CD14-positive monocyte (primary cell): ENCODE data around the gene ASB6. TPM values are rescaled to one million over a fixed set of nuclear protein-coding genes. Genes with fewer than 3 reads are reported as not detected.

Source experiments
- DNase-seq, 3 donors: peaks; one replicate each; pipeline ENCODE4 v3.0.0-alpha.2; 2011 to 2022
- H2AFZ ChIP-seq: 2 replicates; pipeline ENCODE4 v1.6.0; 2012; ENCODE audit warnings: mild to moderate bottlenecking, low read depth, low read length, inconsistent platforms; ENCODE audit not compliant: insufficient read depth, poor library complexity, severe bottlenecking
- H3K27ac ChIP-seq, 2 donors: 1 replicate in 1 of 2; 2 replicates in 1 of 2; pipeline ENCODE4 v1.5.1; 2012 to 2013; ENCODE audit warnings: low read length in 2 of 2, control low read depth in 1 of 2, inconsistent platforms in 1 of 2, low read depth in 1 of 2, mild to moderate bottlenecking in 1 of 2
- H3K27me3 ChIP-seq, 2 donors: one replicate each; pipeline versions ENCODE4 v1.6.0 to v1.6.1; 2011 to 2013; ENCODE audit warnings: low read length in 2 of 2; ENCODE audit not compliant: control insufficient read depth in 2 of 2, insufficient read depth in 2 of 2
- H3K36me3 ChIP-seq, 2 donors: replicated peaks in 1 of 2; 1 replicate in 1 of 2; 2 replicates in 1 of 2; pipeline versions ENCODE4 v1.5.1 to v1.6.1; 2012 to 2013; ENCODE audit warnings: low read length in 2 of 2, control low read depth in 1 of 2, inconsistent platforms in 1 of 2, mild to moderate bottlenecking in 1 of 2; ENCODE audit not compliant: insufficient read depth in 2 of 2, control insufficient read depth in 1 of 2
- H3K4me1 ChIP-seq, 2 donors: 1 replicate in 1 of 2; 2 replicates in 1 of 2; pipeline versions ENCODE4 v1.5.1 to v1.6.1; 2012 to 2013; ENCODE audit warnings: low read length in 2 of 2, control low read depth in 1 of 2, inconsistent platforms in 1 of 2, mild to moderate bottlenecking in 1 of 2, moderate library complexity in 1 of 2; ENCODE audit not compliant: insufficient read depth in 2 of 2, control insufficient read depth in 1 of 2
- H3K4me2 ChIP-seq: replicated peaks from 2 replicates; pipeline ENCODE3; 2012; ENCODE audit warnings: low read length, moderate library complexity, mild to moderate bottlenecking; ENCODE audit not compliant: poor library complexity, severe bottlenecking; ENCODE audit errors: extremely low read depth
- H3K4me3 ChIP-seq, 3 experiments: fragments of 200-600 bp in 1 of 3; sonication (generic) in 1 of 3; replicated peaks in 1 of 3; 1 replicate in 2 of 3; 2 replicates in 1 of 3; pipeline ENCODE4 v1.5.1; 2011 to 2013; ENCODE audit warnings: low read length in 3 of 3, mild to moderate bottlenecking in 3 of 3, control low read depth in 2 of 3, low read depth in 2 of 3, inconsistent platforms in 1 of 3, moderate library complexity in 1 of 3
- H3K79me2 ChIP-seq: 2 replicates; pipeline ENCODE4 v1.6.0; 2012; ENCODE audit warnings: mild to moderate bottlenecking, control low read depth, inconsistent platforms, low read length, moderate library complexity; ENCODE audit not compliant: insufficient read depth
- H3K9ac ChIP-seq: 2 replicates; pipeline ENCODE4 v1.6.0; 2017; ENCODE audit warnings: low read length, mild to moderate bottlenecking; ENCODE audit not compliant: insufficient read depth, poor library complexity, severe bottlenecking
- H3K9me3 ChIP-seq, 2 donors: replicated peaks in 1 of 2; 1 replicate in 1 of 2; 2 replicates in 1 of 2; pipeline versions ENCODE4 v1.5.1 to v1.6.1; 2012 to 2013; ENCODE audit warnings: low read length in 2 of 2, control low read depth in 1 of 2; ENCODE audit not compliant: control insufficient read depth in 1 of 2, insufficient read depth in 1 of 2
- H4K20me1 ChIP-seq: 2 replicates; pipeline ENCODE4 v1.6.0; 2012; ENCODE audit warnings: mild to moderate bottlenecking, low read length, control low read depth, moderate library complexity; ENCODE audit not compliant: insufficient read depth
- H3K27ac Mint-ChIP-seq, 7 donors: one replicate each; pipeline ENCODE4 v1.8.0; 2020; ENCODE audit warnings: mild to moderate bottlenecking in 7 of 7, mixed read lengths in 7 of 7, moderate library complexity in 6 of 7, inconsistent platforms in 2 of 7
- H3K27me3 Mint-ChIP-seq, 3 donors: one replicate each; pipeline ENCODE4 v1.8.0; 2021 to 2022; ENCODE audit warnings: low read depth in 3 of 3, mild to moderate bottlenecking in 3 of 3, mixed read lengths in 3 of 3, moderate library complexity in 3 of 3, inconsistent platforms in 1 of 3
- H3K36me3 Mint-ChIP-seq, 2 donors: one replicate each; pipeline ENCODE4 v1.8.0; 2020; ENCODE audit warnings: mixed read lengths in 2 of 2, inconsistent platforms in 1 of 2, mild to moderate bottlenecking in 1 of 2
- H3K4me1 Mint-ChIP-seq: one replicate; pipeline ENCODE4 v1.8.0; 2020; ENCODE audit warnings: mild to moderate bottlenecking, mixed read lengths
- H3K4me3 Mint-ChIP-seq, 2 donors: one replicate each; pipeline ENCODE4 v1.8.0; 2020; ENCODE audit warnings: mild to moderate bottlenecking in 2 of 2, mixed read lengths in 2 of 2, moderate library complexity in 1 of 2
- H3K9me3 Mint-ChIP-seq, 7 donors: one replicate each; pipeline ENCODE4 v1.8.0; 2020 to 2022; ENCODE audit warnings: mixed read lengths in 7 of 7, mild to moderate bottlenecking in 6 of 7, moderate library complexity in 6 of 7, inconsistent platforms in 2 of 7
- CTCF ChIP-seq: fragments of 200-600 bp; IDR thresholded peaks from one replicate; pipeline ENCODE4 v1.8.0; 2022; ENCODE audit warnings: antibody characterized with exemption, mild to moderate bottlenecking
- WGBS: methylation state at CpG from one replicate; pipeline ENCODE4 v1.1.5; 2013; ENCODE audit warnings: missing lambda C conversion rate; ENCODE audit not compliant: insufficient coverage; 5-methylcytosine and 5-hydroxymethylcytosine counted together
- intact Hi-C, 2 donors: fragments of 100-400 bp; cut with micrococcal nuclease; formaldehyde crosslinking; loops; one replicate each; pipeline versions ENCODE4 v1.15.0 to v1.15.1; 2023
- polyA plus RNA-seq, 3 donors: library from polyadenylated mRNA; depleted of rRNA in 1 of 3; unstranded in 2 of 3; stranded (reverse) in 1 of 3; fragments of 300-500 nt in 2 of 3; fragments of >200 nt in 1 of 3; fragmentation: Illumina TruSeq in 2 of 3; gene quantifications; 1 replicate in 2 of 3; 2 replicates in 1 of 3; pipeline ENCODE4 v1.2.3, GENCODE V29; 2012 to 2021

Gene ASB6
- polyA plus RNA-seq, 3 donors: 8.1 to 21.1 (median 10.1) TPM

- peaks cover 52% of the 10 kb centered on the region for H4K20me1 ChIP-seq
- H3K27me3 Mint-ChIP-seq: peaks cover 2 to 14% (median 4%) of the 10 kb centered on the region in 3 donors
- 20% methylated on average over 44 of the region's 44 CpGs for WGBS
- H3K9ac ChIP-seq: peak overlapping the region; percentile 77
- no peak for TF ChIP-seq CTCF
- H3K27me3 ChIP-seq: no peaks in the 10 kb centered on the region
- peak overlapping the region; percentile 87 for H3K4me2 ChIP-seq
- intact Hi-C loops: loop anchor here (5.0 kb wide), 2 partner anchors 91 to 151 kb away; no protein-coding TSS in a partner anchor
- no peaks in the 10 kb centered on the region for H3K9me3 Mint-ChIP-seq
- peaks cover 19 to 29% of the 10 kb centered on the region in 2 donors for H3K4me1 ChIP-seq
- no peak for DNase-seq
- H3K27ac Mint-ChIP-seq: peak overlapping the region in 6 of 7 donors; percentile 4 to 87 (median 42)
- H3K4me1 Mint-ChIP-seq: peaks cover 29% of the 10 kb centered on the region
- H3K79me2 ChIP-seq: peaks cover 29% of the 10 kb centered on the region
- H2AFZ ChIP-seq: peak overlapping the region; percentile 90
- H3K4me3 ChIP-seq: peak overlapping the region; percentile 89 to 92 (median 90)
- H3K9me3 ChIP-seq: no peaks in the 10 kb centered on the region
- peaks cover 19 to 27% of the 10 kb centered on the region in 2 donors for H3K36me3 Mint-ChIP-seq
- peaks cover 29 to 34% of the 10 kb centered on the region in 2 donors for H3K36me3 ChIP-seq
- H3K4me3 Mint-ChIP-seq: peak overlapping the region; percentile 82 to 88
- H3K27ac ChIP-seq: peak overlapping the region; percentile 37 to 76
These were observed 841 bp downstream of the ASB6 start for GRCh38 chr9:129640871-129641749.

- 89% methylated on average over 22 of the region's 25 CpGs for WGBS
- Mint-ChIP-seq H3K4me3 (peak overlapping the region; percentile 82 to 88), H3K27me3 (peaks cover 1 to 14% (median 4%) of the 10 kb centered on the region in 3 donors), H3K36me3 (peaks cover 21 to 35% of the 10 kb centered on the region in 2 donors), H3K4me1 (peaks cover 29% of the 10 kb centered on the region), H3K9me3 (no peaks in the 10 kb centered on the region), H3K27ac (peak overlapping the region in 2 of 7 donors; percentile 22 to 59)
- peaks cover 19 to 29% of the 10 kb centered on the region in 2 donors for H3K4me1 ChIP-seq
- TF ChIP-seq CTCF: no peak
- intact Hi-C loops: loop anchor here (5.0 kb wide), 2 partner anchors 92 to 152 kb away; no protein-coding TSS in a partner anchor
- H3K27me3 ChIP-seq: no peaks in the 10 kb centered on the region
- H3K4me3 ChIP-seq: peak overlapping the region in 1 of 3 experiments; percentile 90
- H3K4me2 ChIP-seq: peak overlapping the region; percentile 87
- no peak for DNase-seq
- H3K79me2 ChIP-seq: peaks cover 29% of the 10 kb centered on the region
- no peak overlapping the region for H3K27ac ChIP-seq
- H2AFZ ChIP-seq: no peak overlapping the region
- peaks cover 59% of the 10 kb centered on the region for H4K20me1 ChIP-seq
- peaks cover 36 to 41% of the 10 kb centered on the region in 2 donors for H3K36me3 ChIP-seq
- no peaks in the 10 kb centered on the region for H3K9me3 ChIP-seq
- H3K9ac ChIP-seq: no peak overlapping the region
These were observed 1.7 kb downstream of the ASB6 start for GRCh38 chr9:129640086-129640870.
